K562 (cell line): ENCODE measurements around the gene RNF39. TPM values are rescaled to one million over a fixed set of nuclear protein-coding genes. Genes with fewer than 3 reads are reported as not detected.

Source experiments
- ATAC-seq: fragments of 200-7000 bp; cut with Tn5 transposase; 3 replicates; pipeline ENCODE4 v1.9.1; 2020; ENCODE audit warnings: moderate library complexity
- BruUV-seq: library from RNA; stranded (reverse); fragments of 400-500 nt; replicated peaks from 2 replicates; lab custom pipeline; 2021; lab: Mats Ljungman, UMichigan
- CTCF ChIA-PET: fragments of 300-600 bp; formaldehyde crosslinking; extraction: SDS; loops from one replicate; lab custom pipeline; 2021; ENCODE audit warnings: low intra/inter-chr PET ratio; lab: Yijun Ruan, JAX
- POLR2A ChIA-PET: fragments of 300-600, 350-650 bp; sonication (Branson Sonifier 250); formaldehyde crosslinking; extraction: SDS; loops from one replicate; lab custom pipeline; 2021; ENCODE audit warnings: antibody characterized with exemption, inconsistent platforms; lab: Yijun Ruan, JAX
- DNase-seq, 4 experiments: peaks; one replicate each; pipeline versions ENCODE4 v3.0.0 to v3.0.0-alpha.2; 2011 to 2018; ENCODE audit warnings: low spot score in 3 of 4, mixed read lengths in 3 of 4; ENCODE audit errors: extremely low read depth in 1 of 4
- FAIRE-seq: peaks from 2 replicates; lab custom pipeline; 2011; peaks lifted over from hg19 to GRCh38; lab: Jason Lieb, UNC
- H2AFZ ChIP-seq: 2 replicates; pipeline ENCODE4 v1.6.0; 2011; ENCODE audit warnings: low read depth, low read length, control low read depth, inconsistent platforms
- H3K27ac ChIP-seq: fragments of 200-600 bp; 3 replicates; pipeline ENCODE4 v1.8.0; 2011; ENCODE audit warnings: low read depth, mild to moderate bottlenecking, control low read depth, inconsistent platforms, low read length, moderate library complexity, mixed read lengths; ENCODE audit errors: extremely low read depth
- H3K27me3 ChIP-seq, 2 experiments: fragments of 300-600 bp in 1 of 2; 2 replicates in 1 of 2; 3 replicates in 1 of 2; pipeline versions ENCODE4 v1.6.0 to v1.8.0; 2011; ENCODE audit warnings: inconsistent platforms in 2 of 2, low read length in 2 of 2, mild to moderate bottlenecking in 1 of 2, mixed read lengths in 1 of 2, moderate library complexity in 1 of 2; ENCODE audit not compliant: control insufficient read depth in 2 of 2, insufficient read depth in 2 of 2
- H3K36me3 ChIP-seq: fragments of 300-600 bp; 3 replicates; pipeline ENCODE4 v1.8.0; 2011; ENCODE audit warnings: mild to moderate bottlenecking, low read length, inconsistent platforms; ENCODE audit not compliant: control insufficient read depth, insufficient read depth
- H3K4me1 ChIP-seq, 2 experiments: fragments of 200-600 bp in 1 of 2; replicated peaks in 1 of 2; 2 replicates in 1 of 2; 3 replicates in 1 of 2; pipeline versions ENCODE4 v1.5.1 to v1.8.0; 2011; ENCODE audit warnings: inconsistent platforms in 2 of 2, low read length in 2 of 2, mild to moderate bottlenecking in 1 of 2, mixed read lengths in 1 of 2, moderate library complexity in 1 of 2; ENCODE audit not compliant: control insufficient read depth in 2 of 2, insufficient read depth in 2 of 2
- H3K4me2 ChIP-seq: 2 replicates; pipeline ENCODE4 v1.6.1; 2011; ENCODE audit warnings: low read length, control low read depth, inconsistent platforms, mixed read lengths; ENCODE audit not compliant: insufficient read depth
- H3K4me3 ChIP-seq: fragments of 200-600 bp; sonication (generic), shearing (Covaris generic); 2 replicates; pipeline ENCODE4 v1.5.1; 2016; ENCODE audit warnings: control low read depth, inconsistent platforms
- H3K79me2 ChIP-seq: fragments of 200-600 bp; 3 replicates; pipeline ENCODE4 v1.8.0; 2011; ENCODE audit warnings: low read length, inconsistent platforms; ENCODE audit not compliant: control insufficient read depth, insufficient read depth
- H3K9ac ChIP-seq, 2 experiments: 2 replicates each; pipeline versions ENCODE4 v1.6.0 to v1.6.1; 2011; ENCODE audit warnings: low read depth in 2 of 2, low read length in 2 of 2, control low read depth in 1 of 2, inconsistent platforms in 1 of 2, mild to moderate bottlenecking in 1 of 2, mixed read lengths in 1 of 2; ENCODE audit not compliant: insufficient read depth in 1 of 2
- H3K9me1 ChIP-seq: one replicate; pipeline ENCODE4 v1.6.0; 2011; ENCODE audit warnings: inconsistent platforms, mild to moderate bottlenecking, low read length, moderate library complexity; ENCODE audit not compliant: control insufficient read depth, insufficient read depth
- H3K9me3 ChIP-seq: replicated peaks from 2 replicates; pipeline ENCODE4 v1.5.1; 2011; ENCODE audit warnings: low read depth, low read length, inconsistent platforms; ENCODE audit not compliant: control insufficient read depth, insufficient read depth
- H4K20me1 ChIP-seq: replicated peaks from 2 replicates; pipeline ENCODE4 v1.6.1; 2011; ENCODE audit warnings: low read length, inconsistent platforms, mixed read lengths; ENCODE audit not compliant: control insufficient read depth, insufficient read depth
- CBX8 ChIP-seq: fragments of 200-600 bp; sonication (generic); IDR thresholded peaks from 2 replicates; pipeline ENCODE4 v1.6.1; 2012; ENCODE audit warnings: borderline replicate concordance, mixed run types, low read depth, mild to moderate bottlenecking, moderate library complexity, mixed read lengths, low read length, control low read depth, inconsistent platforms; ENCODE audit not compliant: poor library complexity, severe bottlenecking; ENCODE audit errors: extremely low read depth
- EWSR1 ChIP-seq: fragments of 450-650 bp; IDR thresholded peaks from 2 replicates; pipeline ENCODE4 v1.6.1; 2018; ENCODE audit warnings: borderline replicate concordance, mild to moderate bottlenecking, low read depth, moderate library complexity; ENCODE audit not compliant: partially characterized antibody
- GABPB1 ChIP-seq: sonication (generic); formaldehyde crosslinking; IDR thresholded peaks from 2 replicates; pipeline ENCODE4 v1.8.0; 2022; ENCODE audit warnings: mild to moderate bottlenecking, missing genetic modification reagents
- HDGF ChIP-seq: fragments of 450-650 bp; IDR thresholded peaks from 2 replicates; pipeline ENCODE4 v1.6.1; 2016
- SIN3A ChIP-seq, 2 experiments: fragments of 150-350 bp in 1 of 2; IDR thresholded peaks; 2 replicates each; pipeline ENCODE4 v1.6.1; 2011 to 2016; ENCODE audit warnings: borderline replicate concordance in 2 of 2, low read depth in 2 of 2, low read length in 2 of 2, mild to moderate bottlenecking in 2 of 2, moderate library complexity in 2 of 2; ENCODE audit not compliant: control insufficient read depth in 1 of 2
- STAT5B ChIP-seq: fragments of 250-450 bp; sonication (Bioruptor Pico); IDR thresholded peaks from 2 replicates; pipeline ENCODE4 v1.8.0; 2021; ENCODE audit warnings: mild to moderate bottlenecking, inconsistent platforms
- ZNF175 ChIP-seq: fragments of 200-800 bp; sonication (Bioruptor generic); IDR thresholded peaks from 2 replicates; pipeline ENCODE4 v1.6.1; 2016; ENCODE audit warnings: low read depth, mild to moderate bottlenecking, missing genetic modification characterization, missing compliant biosample characterization
- WGBS: fragments of 100-300 bp; shearing (Covaris generic); methylation state at CpG from one replicate; pipeline ENCODE4 v1.1.6; 2016; ENCODE audit warnings: low coverage, mixed read lengths; ENCODE audit not compliant: insufficient coverage; ENCODE audit errors: missing lambda C conversion rate; 5-methylcytosine and 5-hydroxymethylcytosine counted together
- in situ Hi-C: fragments of 300-500 bp; cut with MboI; formaldehyde crosslinking; loops from 4 replicates; pipeline ENCODE4 v1.15.0; 2018; ENCODE audit warnings: inconsistent platforms, mixed read lengths
- intact Hi-C: fragments of 100-400 bp; cut with micrococcal nuclease; formaldehyde crosslinking; loops from 2 replicates; pipeline ENCODE4 v1.14.2; 2022
- polyA plus RNA-seq, 8 experiments: library from polyadenylated mRNA; depleted of rRNA in 4 of 8; stranded (reverse) in 5 of 8; unstranded in 3 of 8; fragments of >200 nt; fragmentation: Nextera tagmentation in 2 of 8; fragmentation: Illumina TruSeq in 1 of 8; extraction: Ambion mirVana in 2 of 8; extraction: Trizol in 1 of 8; gene quantifications; 2 replicates each; pipeline versions ENCODE4 v1.2.1 to v1.2.3, GENCODE V29; 2011 to 2014; ENCODE audit warnings: inconsistent platforms in 1 of 8, missing spikeins in 1 of 8
- total RNA-seq, 7 experiments: library from RNA; depleted of rRNA in 6 of 7; stranded (reverse); fragments of >200 nt in 6 of 7; fragmentation: Illumina TruSeq in 2 of 7; extraction: Trizol in 2 of 7; gene quantifications; 2 replicates each; pipeline versions ENCODE4 v1.2.1 to v1.2.3, GENCODE V29; 2011 to 2021; ENCODE audit warnings: low replicate concordance in 1 of 7
- TF ChIP-seq, protein P1 (sequence below): fragments of 450-650 bp; IDR thresholded peaks from 2 replicates; pipeline ENCODE4 v1.6.1; 2016; ENCODE audit warnings: mild to moderate bottlenecking, moderate library complexity

Gene RNF39
- total and polyA plus RNA-seq, 9 of the 15 experiments (the other 6 are each of a cell fraction or from before 2014, with no cell fraction given), result not detected

GRCh38 chr6:30096829-30097228 is 21.3 kb upstream of the RNF39 start:
- ChIA-PET POLR2A (interaction anchor here (0.6 to 1.0 kb wide), 2 partner anchors 9 to 36 kb away, joined by 3 to 4 read pairs; partner anchors contain the start of gene POLR1H), CTCF (no interaction called here)
- peaks cover 29 to 31% of the 10 kb centered on the region in 2 experiments for H3K4me1 ChIP-seq
- ATAC-seq, result no peak
- H3K9ac ChIP-seq, result no peak overlapping the region
- H3K4me3 ChIP-seq, result no peak overlapping the region
- no peaks in the 10 kb centered on the region for H3K9me3 ChIP-seq
- H3K79me2 ChIP-seq, result no peaks in the 10 kb centered on the region
- no peaks in the 10 kb centered on the region for H4K20me1 ChIP-seq
- intact Hi-C loops (no loop called here), in situ Hi-C loops (no loop called here)
- BruUV-seq, result no TSS peak
- H3K36me3 ChIP-seq, result no peaks in the 10 kb centered on the region
- WGBS, result 0% methylated on average over 1 of the region's 1 CpG
- H3K4me2 ChIP-seq, result no peak overlapping the region
- no peak overlapping the region for H3K27ac ChIP-seq
- FAIRE-seq, result no peak
- DNase-seq, result no peak
- H2AFZ ChIP-seq, result no peak overlapping the region
- peaks cover 20 to 24% of the 10 kb centered on the region in 2 experiments for H3K27me3 ChIP-seq
- no peaks in the 10 kb centered on the region for H3K9me1 ChIP-seq
- no peak for TF ChIP-seq STAT5B (CRISPR knock-in tag)
- no peak for TF ChIP-seq SIN3A (IDR thresholded peaks at IDR 0.05; ENCODE audit: borderline replicate concordance in 2 of 2, control insufficient read depth in 1 of 2, low read depth in 2 of 2, low read length in 2 of 2)
- TF ChIP-seq, protein P1, sequence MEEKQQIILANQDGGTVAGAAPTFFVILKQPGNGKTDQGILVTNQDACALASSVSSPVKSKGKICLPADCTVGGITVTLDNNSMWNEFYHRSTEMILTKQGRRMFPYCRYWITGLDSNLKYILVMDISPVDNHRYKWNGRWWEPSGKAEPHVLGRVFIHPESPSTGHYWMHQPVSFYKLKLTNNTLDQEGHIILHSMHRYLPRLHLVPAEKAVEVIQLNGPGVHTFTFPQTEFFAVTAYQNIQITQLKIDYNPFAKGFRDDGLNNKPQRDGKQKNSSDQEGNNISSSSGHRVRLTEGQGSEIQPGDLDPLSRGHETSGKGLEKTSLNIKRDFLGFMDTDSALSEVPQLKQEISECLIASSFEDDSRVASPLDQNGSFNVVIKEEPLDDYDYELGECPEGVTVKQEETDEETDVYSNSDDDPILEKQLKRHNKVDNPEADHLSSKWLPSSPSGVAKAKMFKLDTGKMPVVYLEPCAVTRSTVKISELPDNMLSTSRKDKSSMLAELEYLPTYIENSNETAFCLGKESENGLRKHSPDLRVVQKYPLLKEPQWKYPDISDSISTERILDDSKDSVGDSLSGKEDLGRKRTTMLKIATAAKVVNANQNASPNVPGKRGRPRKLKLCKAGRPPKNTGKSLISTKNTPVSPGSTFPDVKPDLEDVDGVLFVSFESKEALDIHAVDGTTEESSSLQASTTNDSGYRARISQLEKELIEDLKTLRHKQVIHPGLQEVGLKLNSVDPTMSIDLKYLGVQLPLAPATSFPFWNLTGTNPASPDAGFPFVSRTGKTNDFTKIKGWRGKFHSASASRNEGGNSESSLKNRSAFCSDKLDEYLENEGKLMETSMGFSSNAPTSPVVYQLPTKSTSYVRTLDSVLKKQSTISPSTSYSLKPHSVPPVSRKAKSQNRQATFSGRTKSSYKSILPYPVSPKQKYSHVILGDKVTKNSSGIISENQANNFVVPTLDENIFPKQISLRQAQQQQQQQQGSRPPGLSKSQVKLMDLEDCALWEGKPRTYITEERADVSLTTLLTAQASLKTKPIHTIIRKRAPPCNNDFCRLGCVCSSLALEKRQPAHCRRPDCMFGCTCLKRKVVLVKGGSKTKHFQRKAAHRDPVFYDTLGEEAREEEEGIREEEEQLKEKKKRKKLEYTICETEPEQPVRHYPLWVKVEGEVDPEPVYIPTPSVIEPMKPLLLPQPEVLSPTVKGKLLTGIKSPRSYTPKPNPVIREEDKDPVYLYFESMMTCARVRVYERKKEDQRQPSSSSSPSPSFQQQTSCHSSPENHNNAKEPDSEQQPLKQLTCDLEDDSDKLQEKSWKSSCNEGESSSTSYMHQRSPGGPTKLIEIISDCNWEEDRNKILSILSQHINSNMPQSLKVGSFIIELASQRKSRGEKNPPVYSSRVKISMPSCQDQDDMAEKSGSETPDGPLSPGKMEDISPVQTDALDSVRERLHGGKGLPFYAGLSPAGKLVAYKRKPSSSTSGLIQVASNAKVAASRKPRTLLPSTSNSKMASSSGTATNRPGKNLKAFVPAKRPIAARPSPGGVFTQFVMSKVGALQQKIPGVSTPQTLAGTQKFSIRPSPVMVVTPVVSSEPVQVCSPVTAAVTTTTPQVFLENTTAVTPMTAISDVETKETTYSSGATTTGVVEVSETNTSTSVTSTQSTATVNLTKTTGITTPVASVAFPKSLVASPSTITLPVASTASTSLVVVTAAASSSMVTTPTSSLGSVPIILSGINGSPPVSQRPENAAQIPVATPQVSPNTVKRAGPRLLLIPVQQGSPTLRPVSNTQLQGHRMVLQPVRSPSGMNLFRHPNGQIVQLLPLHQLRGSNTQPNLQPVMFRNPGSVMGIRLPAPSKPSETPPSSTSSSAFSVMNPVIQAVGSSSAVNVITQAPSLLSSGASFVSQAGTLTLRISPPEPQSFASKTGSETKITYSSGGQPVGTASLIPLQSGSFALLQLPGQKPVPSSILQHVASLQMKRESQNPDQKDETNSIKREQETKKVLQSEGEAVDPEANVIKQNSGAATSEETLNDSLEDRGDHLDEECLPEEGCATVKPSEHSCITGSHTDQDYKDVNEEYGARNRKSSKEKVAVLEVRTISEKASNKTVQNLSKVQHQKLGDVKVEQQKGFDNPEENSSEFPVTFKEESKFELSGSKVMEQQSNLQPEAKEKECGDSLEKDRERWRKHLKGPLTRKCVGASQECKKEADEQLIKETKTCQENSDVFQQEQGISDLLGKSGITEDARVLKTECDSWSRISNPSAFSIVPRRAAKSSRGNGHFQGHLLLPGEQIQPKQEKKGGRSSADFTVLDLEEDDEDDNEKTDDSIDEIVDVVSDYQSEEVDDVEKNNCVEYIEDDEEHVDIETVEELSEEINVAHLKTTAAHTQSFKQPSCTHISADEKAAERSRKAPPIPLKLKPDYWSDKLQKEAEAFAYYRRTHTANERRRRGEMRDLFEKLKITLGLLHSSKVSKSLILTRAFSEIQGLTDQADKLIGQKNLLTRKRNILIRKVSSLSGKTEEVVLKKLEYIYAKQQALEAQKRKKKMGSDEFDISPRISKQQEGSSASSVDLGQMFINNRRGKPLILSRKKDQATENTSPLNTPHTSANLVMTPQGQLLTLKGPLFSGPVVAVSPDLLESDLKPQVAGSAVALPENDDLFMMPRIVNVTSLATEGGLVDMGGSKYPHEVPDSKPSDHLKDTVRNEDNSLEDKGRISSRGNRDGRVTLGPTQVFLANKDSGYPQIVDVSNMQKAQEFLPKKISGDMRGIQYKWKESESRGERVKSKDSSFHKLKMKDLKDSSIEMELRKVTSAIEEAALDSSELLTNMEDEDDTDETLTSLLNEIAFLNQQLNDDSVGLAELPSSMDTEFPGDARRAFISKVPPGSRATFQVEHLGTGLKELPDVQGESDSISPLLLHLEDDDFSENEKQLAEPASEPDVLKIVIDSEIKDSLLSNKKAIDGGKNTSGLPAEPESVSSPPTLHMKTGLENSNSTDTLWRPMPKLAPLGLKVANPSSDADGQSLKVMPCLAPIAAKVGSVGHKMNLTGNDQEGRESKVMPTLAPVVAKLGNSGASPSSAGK, result no peak
- TF ChIP-seq EWSR1, result no peak
- no peak for TF ChIP-seq CBX8
- no peak for TF ChIP-seq GABPB1 (CRISPR knock-in tag)
- TF ChIP-seq HDGF, result no peak
- TF ChIP-seq ZNF175 (CRISPR knock-in tag), result no peak
